Measurements from ENCODE around the gene FZD8. TPM values are rescaled to one million over a fixed set of nuclear protein-coding genes. Genes with fewer than 3 reads are reported as not detected.

FZD8 gene
- total and polyA plus RNA-seq, 4 donors: 0.25 to 5.4 (median 3.0) TPM

- no peak for TF ChIP-seq CTCF (IDR thresholded peaks at IDR 0.05; ENCODE audit: low read depth, low read length, missing input control)
- no peak for TF ChIP-seq SP1 (IDR thresholded peaks at IDR 0.05)
- no peak for TF ChIP-seq FOXA2 (IDR thresholded peaks at IDR 0.05)
- TF ChIP-seq REST (IDR thresholded peaks at IDR 0.05): no peak
- TF ChIP-seq NR2F2 (IDR thresholded peaks at IDR 0.05): no peak
- TF ChIP-seq, protein P1, sequence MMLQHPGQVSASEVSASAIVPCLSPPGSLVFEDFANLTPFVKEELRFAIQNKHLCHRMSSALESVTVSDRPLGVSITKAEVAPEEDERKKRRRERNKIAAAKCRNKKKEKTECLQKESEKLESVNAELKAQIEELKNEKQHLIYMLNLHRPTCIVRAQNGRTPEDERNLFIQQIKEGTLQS (IDR thresholded peaks at IDR 0.05): no peak
- TF ChIP-seq YY1 (IDR thresholded peaks at IDR 0.05): no peak
- no peak for TF ChIP-seq FOXA1 (IDR thresholded peaks at IDR 0.05)
- no peak for TF ChIP-seq MAX (IDR thresholded peaks at IDR 0.05)
- TF ChIP-seq EGR1 (IDR thresholded peaks at IDR 0.05; ENCODE audit: low read depth in 2 of 2): no peak
- no peak for TF ChIP-seq ZBTB33 (IDR thresholded peaks at IDR 0.05)
- no peak for TF ChIP-seq RXRA (IDR thresholded peaks at IDR 0.05)
- no peak for TF ChIP-seq GABPA (IDR thresholded peaks at IDR 0.05 in 1 of 2, conservative IDR thresholded peaks at IDR 0.05 in 1 of 2)
- no peak for TF ChIP-seq TAF1 (conservative IDR thresholded peaks at IDR 0.05)
- TF ChIP-seq JUND (IDR thresholded peaks at IDR 0.05): no peak
- TF ChIP-seq HNF4A (conservative IDR thresholded peaks at IDR 0.05): no peak
- Histone ChIP-seq H3K36me3 (ENCODE audit: control insufficient read depth in 4 of 4, insufficient read depth in 3 of 4, low read depth in 1 of 4, low read length in 3 of 4) (no peaks in the 10 kb centered on the region), H3K9me3 (ENCODE audit: control insufficient read depth in 4 of 4, low read length in 3 of 4) (no peaks in the 10 kb centered on the region), H3K27ac (ENCODE audit: low read depth in 1 of 2, low read length in 2 of 2) (no peak overlapping the region), H3K27me3 (ENCODE audit: control insufficient read depth in 4 of 4, insufficient read depth in 4 of 4, low read length in 3 of 4) (no peaks in the 10 kb centered on the region), H3K9ac (ENCODE audit: low read depth in 1 of 2, low read length in 2 of 2) (no peak overlapping the region), H3K4me3 (ENCODE audit: low read depth in 1 of 3, low read length in 3 of 3) (no peak overlapping the region), H3K4me1 (ENCODE audit: control insufficient read depth in 4 of 4, insufficient read depth in 4 of 4, low read length in 3 of 4) (peaks cover 0 to 3% (median 0%) of the 10 kb centered on the region in 4 donors)
- no peak for DNase-seq (ENCODE audit: low spot score)
- WGBS: 63% methylated on average over 12 of the region's 12 CpGs
Measured at GRCh38 chr10:35633006-35633980, 8.8 kb downstream of the FZD8 start.

Measured in liver (tissue), 9 donors.